HG03571 (cell line): Measurements from ENCODE around the gene APBA2.

Experiments
- ATAC-seq: cut with Tn5 transposase; IDR thresholded peaks from one replicate; pipeline ENCODE4 v1.9.1; 2021; ENCODE audit not compliant: unreplicated experiment

Gene APBA2

GRCh38 chr15:28914046-28914445 is 28.3 kb downstream of the APBA2 start:
- no peak for ATAC-seq

- ATAC-seq: no peak
Observed at GRCh38 chr15:28914483-28915023, 28.8 kb downstream of the APBA2 start.

- no peak for ATAC-seq
Observed at GRCh38 chr15:28915041-28915810, 29.5 kb downstream of the APBA2 start.

- ATAC-seq: no peak
Observed at GRCh38 chr15:28915935-28916334, 30.2 kb downstream of the APBA2 start.

GRCh38 chr15:28917791-28918140 is 32.0 kb downstream of the APBA2 start:
- no peak for ATAC-seq

GRCh38 chr15:28918141-28918983 is 32.6 kb downstream of the APBA2 start:
- no peak for ATAC-seq

GRCh38 chr15:28919201-28919635 is 33.4 kb downstream of the APBA2 start:
- ATAC-seq: no peak

GRCh38 chr15:28919679-28920655 is 34.2 kb downstream of the APBA2 start:
- ATAC-seq: no peak

- ATAC-seq: no peak
Observed at GRCh38 chr15:28920781-28921331, 35.1 kb downstream of the APBA2 start.

GRCh38 chr15:28921336-28921735 is 35.6 kb downstream of the APBA2 start:
- ATAC-seq: no peak

GRCh38 chr15:28921919-28922706 is 36.3 kb downstream of the APBA2 start:
- no peak for ATAC-seq

- ATAC-seq: no peak
Observed at GRCh38 chr15:28922707-28923012, 36.9 kb downstream of the APBA2 start.

- no peak for ATAC-seq
Observed at GRCh38 chr15:28923726-28924280, 38.0 kb downstream of the APBA2 start.

GRCh38 chr15:28927043-28927442 is 41.3 kb downstream of the APBA2 start:
- ATAC-seq: no peak

GRCh38 chr15:28929200-28929599 is 43.4 kb downstream of the APBA2 start:
- no peak for ATAC-seq

GRCh38 chr15:28930011-28930410 is 44.2 kb downstream of the APBA2 start:
- ATAC-seq: no peak

GRCh38 chr15:28930476-28931291 is 44.9 kb downstream of the APBA2 start:
- no peak for ATAC-seq

GRCh38 chr15:28931828-28932227 is 46.1 kb downstream of the APBA2 start:
- ATAC-seq: no peak

GRCh38 chr15:28932361-28932760 is 46.6 kb downstream of the APBA2 start:
- ATAC-seq: no peak
